Brain microvascular endothelial cell (primary cell): ENCODE data around the gene SEPHS2.

Experiments used
- DNase-seq: peaks from one replicate; pipeline ENCODE4 v3.0.0-alpha.2; 2020
- H3K27ac ChIP-seq: fragments of 250-450 bp; sonication (Bioruptor Pico); 2 replicates; pipeline ENCODE4 v1.5.1; 2020; ENCODE audit warnings: mild to moderate bottlenecking, moderate library complexity
- H3K27me3 ChIP-seq: fragments of 250-450 bp; sonication (Bioruptor Pico); replicated peaks from 2 replicates; pipeline ENCODE4 v1.5.1; 2020; ENCODE audit warnings: mild to moderate bottlenecking
- H3K36me3 ChIP-seq: fragments of 250-450 bp; sonication (Bioruptor Pico); replicated peaks from 2 replicates; pipeline ENCODE4 v1.5.1; 2020; ENCODE audit warnings: mild to moderate bottlenecking
- H3K4me3 ChIP-seq: 2 replicates; pipeline ENCODE4 v1.5.1; 2011; ENCODE audit warnings: low read depth, mild to moderate bottlenecking, control low read depth, low read length, moderate library complexity
- CTCF ChIP-seq: IDR thresholded peaks from 2 replicates; pipeline ENCODE4 v1.5.1; 2011; ENCODE audit warnings: low read depth, mild to moderate bottlenecking, moderate library complexity, low read length, control low read depth, inconsistent platforms; ENCODE audit errors: missing control alignments
- in situ Hi-C: cut with HindIII; loops from 2 replicates; pipeline ENCODE4 v1.10.0; 2017; ENCODE audit warnings: low sequenced_read_pairs, low pct_ligation_motif_present

The SEPHS2 gene

GRCh38 chr16:30413112-30413806 lies 32.4 kb downstream of the SEPHS2 start:
- H3K36me3 ChIP-seq = peaks cover 9% of the 10 kb centered on the region
- no peak overlapping the region for H3K27ac ChIP-seq
- no peak for DNase-seq
- no peaks in the 10 kb centered on the region for H3K27me3 ChIP-seq
- no peak for TF ChIP-seq CTCF
- H3K4me3 ChIP-seq = no peak overlapping the region
- in situ Hi-C loops = no loop called here

- Histone ChIP-seq H3K27me3 (no peaks in the 10 kb centered on the region), H3K36me3 (peaks cover 9% of the 10 kb centered on the region), H3K4me3 (peak overlapping the region; percentile 15), H3K27ac (no peak overlapping the region)
- in situ Hi-C loops = no loop called here
- TF ChIP-seq CTCF = peak; percentile 99
- DNase-seq = peak; percentile 86
These were observed 36.3 kb downstream of the SEPHS2 start for GRCh38 chr16:30409125-30410060.

- no peaks in the 10 kb centered on the region for H3K27me3 ChIP-seq
- TF ChIP-seq CTCF = no peak
- DNase-seq = no peak
- H3K36me3 ChIP-seq = peaks cover 6% of the 10 kb centered on the region
- in situ Hi-C loops = no loop called here
- peak overlapping the region; percentile 57 for H3K27ac ChIP-seq
- H3K4me3 ChIP-seq = peak overlapping the region; percentile 71
These were observed 37.7 kb downstream of the SEPHS2 start for GRCh38 chr16:30407804-30408534.

- DNase-seq = peak; percentile 74
- in situ Hi-C loops = no loop called here
- Histone ChIP-seq H3K36me3 (peaks cover 5% of the 10 kb centered on the region), H3K27ac (peak within 1 kb of the TSS; percentile 57), H3K4me3 (peak within 1 kb of the TSS; percentile 71), H3K27me3 (no peaks in the 10 kb centered on the region)
- no peak for TF ChIP-seq CTCF
These were observed 38.4 kb downstream of the SEPHS2 start, which contains the start of gene ZNF771 for GRCh38 chr16:30407102-30407803. ZNF771 (plus strand) TSS chr16:30407606; CDS start chr16:30408054, 448 bp downstream.

GRCh38 chr16:30406795-30407101 lies 38.9 kb downstream of the SEPHS2 start:
- in situ Hi-C loops = no loop called here
- TF ChIP-seq CTCF = no peak
- DNase-seq = no peak
- no peak overlapping the region for H3K27ac ChIP-seq
- no peaks in the 10 kb centered on the region for H3K27me3 ChIP-seq
- H3K4me3 ChIP-seq = peak overlapping the region; percentile 71
- peaks cover 4% of the 10 kb centered on the region for H3K36me3 ChIP-seq
